Measurements from ENCODE around the gene SNORC.
"Not testable (repeated sequence)": the region's sequence is repeated elsewhere in the genome, so short reads cannot be mapped to it uniquely, and the experiment has no call there.

Gene SNORC

DNA sequence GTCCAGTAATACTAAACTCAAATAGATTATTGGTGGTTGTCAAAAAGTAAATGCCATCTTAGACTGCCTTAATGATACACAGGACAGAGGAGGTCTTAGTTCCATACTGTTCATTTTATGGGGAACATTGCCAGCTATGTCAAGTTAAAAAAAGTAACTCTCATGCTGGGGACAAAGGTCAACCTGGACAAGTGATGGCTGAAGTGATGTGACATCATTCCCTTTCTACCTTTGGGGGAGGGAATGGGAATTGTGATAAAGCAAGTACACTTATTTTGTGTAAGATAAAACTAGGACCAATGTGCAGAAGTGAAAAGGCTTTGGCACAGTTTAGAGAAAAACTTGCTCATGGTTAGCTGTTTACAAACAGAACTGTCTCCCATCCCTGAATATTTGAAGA, 24.0 kb upstream of the SNORC start:
- Histone ChIP-seq H3K27me3 (replicated peaks; ENCODE audit: control insufficient read depth, insufficient read depth, low read length) (no peaks in the 10 kb centered on the region), H3K36me3 (ENCODE audit: control insufficient read depth, insufficient read depth, low read length) (peaks cover 22% of the 10 kb centered on the region), H3K4me3 (replicated peaks; ENCODE audit: low read depth, low read length) (no peak overlapping the region)
- DNase-seq (ENCODE audit: extremely low read depth, insufficient read length), result no peak
- TF ChIP-seq CTCF (IDR thresholded peaks at IDR 0.05; ENCODE audit: insufficient read depth, low read length, poor library complexity, severe bottlenecking), result no peak

GRCh38 chr2:232850039-232850438, 20.0 kb upstream of the SNORC start:
- no peaks in the 10 kb centered on the region for H3K27me3 ChIP-seq (replicated peaks; ENCODE audit: control insufficient read depth, insufficient read depth, low read length)
- DNase-seq (ENCODE audit: extremely low read depth, insufficient read length), result no peak
- peaks cover 19% of the 10 kb centered on the region for H3K36me3 ChIP-seq (ENCODE audit: control insufficient read depth, insufficient read depth, low read length)

DNA sequence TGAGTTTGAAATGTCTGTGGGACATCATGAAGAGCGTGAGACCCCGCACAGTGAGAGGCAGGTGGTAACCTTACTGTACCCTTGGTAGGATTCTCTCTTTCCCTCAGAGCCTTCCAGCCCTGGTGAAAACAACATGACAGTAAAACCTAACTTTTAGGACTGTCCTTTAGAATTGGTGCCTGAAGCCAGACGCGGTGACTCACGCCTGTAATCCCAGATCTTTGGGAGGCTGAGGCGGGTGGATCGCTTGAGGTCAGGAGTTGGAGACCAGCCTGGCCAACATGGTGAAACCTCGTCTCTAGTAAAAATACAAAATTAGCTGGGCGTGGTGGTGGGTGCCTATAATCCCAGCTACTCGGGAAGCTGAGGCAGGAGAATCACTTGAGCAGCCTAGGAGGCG, 18.0 kb upstream of the SNORC start:
- not testable (repeated sequence) for H3K27me3 ChIP-seq (replicated peaks; ENCODE audit: control insufficient read depth, insufficient read depth, low read length); DNase-seq (ENCODE audit: extremely low read depth, insufficient read length); H3K4me3 ChIP-seq (replicated peaks; ENCODE audit: low read depth, low read length)
- H3K36me3 ChIP-seq (ENCODE audit: control insufficient read depth, insufficient read depth, low read length), result peaks cover 26% of the 10 kb centered on the region

More at GRCh38 chr2:232850039-232850438, 20.0 kb upstream of the SNORC start:
- H3K4me3 ChIP-seq (replicated peaks; ENCODE audit: low read depth, low read length), result no peak overlapping the region
- no peak for TF ChIP-seq CTCF (IDR thresholded peaks at IDR 0.05; ENCODE audit: insufficient read depth, low read length, poor library complexity, severe bottlenecking)

- TF ChIP-seq CTCF (IDR thresholded peaks at IDR 0.05; ENCODE audit: insufficient read depth, low read length, poor library complexity, severe bottlenecking), result no peak
- Histone ChIP-seq H3K4me3 (replicated peaks; ENCODE audit: low read depth, low read length) (no peak overlapping the region), H3K36me3 (ENCODE audit: control insufficient read depth, insufficient read depth, low read length) (peaks cover 29% of the 10 kb centered on the region), H3K27me3 (replicated peaks; ENCODE audit: control insufficient read depth, insufficient read depth, low read length) (no peaks in the 10 kb centered on the region)
- DNase-seq (ENCODE audit: extremely low read depth, insufficient read length), result no peak
These were observed 17.4 kb upstream of the SNORC start for GRCh38 chr2:232852676-232853075.

GRCh38 chr2:232854082-232854481, 16.0 kb upstream of the SNORC start:
- Histone ChIP-seq H3K27me3 (replicated peaks; ENCODE audit: control insufficient read depth, insufficient read depth, low read length) (no peaks in the 10 kb centered on the region), H3K36me3 (ENCODE audit: control insufficient read depth, insufficient read depth, low read length) (peaks cover 30% of the 10 kb centered on the region), H3K4me3 (replicated peaks; ENCODE audit: low read depth, low read length) (no peak overlapping the region)
- no peak for DNase-seq (ENCODE audit: extremely low read depth, insufficient read length)
- no peak for TF ChIP-seq CTCF (IDR thresholded peaks at IDR 0.05; ENCODE audit: insufficient read depth, low read length, poor library complexity, severe bottlenecking)

- no peak overlapping the region for H3K4me3 ChIP-seq (replicated peaks; ENCODE audit: low read depth, low read length)
- no peaks in the 10 kb centered on the region for H3K27me3 ChIP-seq (replicated peaks; ENCODE audit: control insufficient read depth, insufficient read depth, low read length)
- no peak for TF ChIP-seq CTCF (IDR thresholded peaks at IDR 0.05; ENCODE audit: insufficient read depth, low read length, poor library complexity, severe bottlenecking)
- DNase-seq (ENCODE audit: extremely low read depth, insufficient read length), result no peak
- peaks cover 18% of the 10 kb centered on the region for H3K36me3 ChIP-seq (ENCODE audit: control insufficient read depth, insufficient read depth, low read length)
These were observed 12.9 kb upstream of the SNORC start for GRCh38 chr2:232857158-232857563.

Data from GM06990 (cell line).